H1 (cell line): ENCODE measurements around the gene VIPR2.

Source experiments
- CEBPB ChIP-seq: IDR thresholded peaks from 2 replicates; pipeline ENCODE4 v1.6.1; 2012; ENCODE audit warnings: low read depth, low read length
- CHD2 ChIP-seq: IDR thresholded peaks from 2 replicates; pipeline ENCODE4 v1.6.1; 2012; ENCODE audit warnings: low read length, improper control_type of control experiment
- CREB1 ChIP-seq: IDR thresholded peaks from 2 replicates; pipeline ENCODE4 v1.6.1; 2012; ENCODE audit warnings: inconsistent platforms
- PHF8 ChIP-seq: fragments of 200-600 bp; sonication (generic); conservative IDR thresholded peaks from 2 replicates; pipeline ENCODE4 v1.7.1; 2012; ENCODE audit warnings: low read depth, mild to moderate bottlenecking, inconsistent platforms, low read length, moderate library complexity
- POLR2AphosphoS5 ChIP-seq: IDR thresholded peaks from 2 replicates; pipeline ENCODE4 v1.6.1; 2011; ENCODE audit warnings: low read depth, low read length
- RXRA ChIP-seq: IDR thresholded peaks from 2 replicates; pipeline ENCODE4 v1.6.1; 2011; ENCODE audit warnings: low read depth, mild to moderate bottlenecking, low read length, moderate library complexity; ENCODE audit not compliant: insufficient read depth
- TF ChIP-seq, protein P1 (sequence below), 3 experiments: IDR thresholded peaks; 1 replicate in 2 of 3; 2 replicates in 1 of 3; pipeline versions ENCODE4 v1.5.1 to v1.6.1; 2011; ENCODE audit warnings: low read length in 3 of 3, mild to moderate bottlenecking in 3 of 3, inconsistent platforms in 2 of 3, low read depth in 1 of 3, moderate library complexity in 1 of 3; ENCODE audit not compliant: insufficient read depth in 1 of 3; ENCODE audit errors: control extremely low read depth in 1 of 3

DNA sequence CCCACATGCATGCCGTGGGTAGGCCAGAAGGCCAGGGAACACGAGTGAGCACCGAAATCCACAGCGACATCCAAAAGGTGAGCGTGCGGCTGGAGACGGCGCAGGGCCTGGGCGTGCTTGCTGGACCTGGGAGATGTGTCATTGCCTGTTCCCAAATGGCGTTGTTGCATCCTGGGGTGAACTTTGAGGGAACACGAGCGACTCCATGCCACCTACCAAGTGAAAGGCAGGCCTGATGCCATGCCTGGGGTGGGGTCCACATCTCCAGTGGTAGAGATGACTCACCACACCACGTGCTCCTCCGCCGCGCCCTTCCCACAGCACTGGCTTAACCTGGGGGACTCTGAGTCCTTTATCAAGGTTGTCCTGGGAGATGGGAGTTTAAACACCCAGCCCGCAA lies 24.7 kb upstream of the VIPR2 start:
- TF ChIP-seq CHD2 (no peak), RXRA (no peak), CREB1 (no peak), CEBPB (no peak), POLR2AphosphoS5 (no peak), PHF8 (no peak)
- TF ChIP-seq, protein P1, sequence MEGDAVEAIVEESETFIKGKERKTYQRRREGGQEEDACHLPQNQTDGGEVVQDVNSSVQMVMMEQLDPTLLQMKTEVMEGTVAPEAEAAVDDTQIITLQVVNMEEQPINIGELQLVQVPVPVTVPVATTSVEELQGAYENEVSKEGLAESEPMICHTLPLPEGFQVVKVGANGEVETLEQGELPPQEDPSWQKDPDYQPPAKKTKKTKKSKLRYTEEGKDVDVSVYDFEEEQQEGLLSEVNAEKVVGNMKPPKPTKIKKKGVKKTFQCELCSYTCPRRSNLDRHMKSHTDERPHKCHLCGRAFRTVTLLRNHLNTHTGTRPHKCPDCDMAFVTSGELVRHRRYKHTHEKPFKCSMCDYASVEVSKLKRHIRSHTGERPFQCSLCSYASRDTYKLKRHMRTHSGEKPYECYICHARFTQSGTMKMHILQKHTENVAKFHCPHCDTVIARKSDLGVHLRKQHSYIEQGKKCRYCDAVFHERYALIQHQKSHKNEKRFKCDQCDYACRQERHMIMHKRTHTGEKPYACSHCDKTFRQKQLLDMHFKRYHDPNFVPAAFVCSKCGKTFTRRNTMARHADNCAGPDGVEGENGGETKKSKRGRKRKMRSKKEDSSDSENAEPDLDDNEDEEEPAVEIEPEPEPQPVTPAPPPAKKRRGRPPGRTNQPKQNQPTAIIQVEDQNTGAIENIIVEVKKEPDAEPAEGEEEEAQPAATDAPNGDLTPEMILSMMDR (IDR thresholded peaks at IDR 0.05; ENCODE audit: control extremely low read depth in 1 of 3, insufficient read depth in 1 of 3, low read depth in 1 of 3, low read length in 3 of 3): no peak
